Spinal cord (tissue), 10 donors: ENCODE data around the gene MYH1. TPM values are rescaled to one million over a fixed set of nuclear protein-coding genes. Genes with fewer than 3 reads are reported as not detected.
A peak's percentile ranks its signal among the peaks of the same experiment; 100 is the strongest.
"Not testable (repeated sequence)": the region's sequence is repeated elsewhere in the genome, so short reads cannot be mapped to it uniquely, and the experiment has no call there.

Experiments used
- DNase-seq, 6 donors: peaks; one replicate each; pipeline versions ENCODE4 v3.0.0 to v3.0.0-alpha.2; 2013 to 2015; ENCODE audit warnings: low spot score in 6 of 6, low read depth in 4 of 6
- H3K27ac ChIP-seq: one replicate; pipeline ENCODE4 v1.5.1; 2013; ENCODE audit warnings: low read depth, low read length, control low read depth
- H3K27me3 ChIP-seq: one replicate; pipeline ENCODE4 v1.6.1; 2013; ENCODE audit warnings: low read length; ENCODE audit not compliant: control insufficient read depth, insufficient read depth
- H3K36me3 ChIP-seq: one replicate; pipeline ENCODE4 v1.6.1; 2013; ENCODE audit warnings: low read length; ENCODE audit not compliant: control insufficient read depth, insufficient read depth
- H3K4me1 ChIP-seq: one replicate; pipeline ENCODE4 v1.6.1; 2013; ENCODE audit warnings: low read length; ENCODE audit not compliant: control insufficient read depth, insufficient read depth
- H3K4me3 ChIP-seq: one replicate; pipeline ENCODE4 v1.5.1; 2013; ENCODE audit warnings: low read depth, low read length, control low read depth
- H3K9me3 ChIP-seq: one replicate; pipeline ENCODE4 v1.6.1; 2013; ENCODE audit warnings: low read length; ENCODE audit not compliant: control insufficient read depth, insufficient read depth
- WGBS: methylation state at CpG from one replicate; pipeline ENCODE4 v1.1.5; 2013; ENCODE audit warnings: missing lambda C conversion rate; ENCODE audit not compliant: insufficient coverage; 5-methylcytosine and 5-hydroxymethylcytosine counted together
- polyA plus RNA-seq, 2 donors: library from polyadenylated mRNA; unstranded; fragments of 120-200 nt; gene quantifications; one replicate each; pipeline ENCODE4 v1.2.1, GENCODE V29; 2013; ENCODE audit not compliant: insufficient read length in 2 of 2
- total RNA-seq, 2 donors: library from RNA; depleted of rRNA in 1 of 2; stranded (reverse); fragments of 120-200 nt in 1 of 2; fragments of >200 nt in 1 of 2; gene quantifications; one replicate each; pipeline versions ENCODE4 v1.2.3 to v1.2.4, GENCODE V29; 2013 to 2014
- donor health status: healthy.

MYH1 gene
- total and polyA plus RNA-seq, 4 donors: not detected

DNA sequence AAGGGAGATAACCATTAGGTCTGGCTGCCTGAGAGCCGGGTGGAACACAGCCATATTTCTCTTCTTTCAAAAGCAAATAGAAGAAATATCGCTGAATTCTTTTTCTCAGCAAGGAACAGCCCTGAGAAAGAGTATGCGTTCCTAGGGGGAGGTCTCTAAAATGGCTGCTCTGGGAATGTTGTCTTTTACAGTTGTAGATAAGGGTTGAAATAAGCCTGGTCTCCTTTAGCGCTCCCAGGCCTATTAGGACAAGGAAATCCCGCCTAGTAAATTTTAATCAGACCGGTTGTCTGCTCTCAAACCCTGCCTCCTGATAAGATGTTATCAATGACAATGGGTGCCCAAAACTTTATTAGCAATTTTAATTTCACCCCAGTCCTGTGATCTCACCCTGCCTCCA is 22.8 kb upstream of the MYH1 start:
- H3K4me3 ChIP-seq, H3K4me1 ChIP-seq: not testable (repeated sequence)

DNA sequence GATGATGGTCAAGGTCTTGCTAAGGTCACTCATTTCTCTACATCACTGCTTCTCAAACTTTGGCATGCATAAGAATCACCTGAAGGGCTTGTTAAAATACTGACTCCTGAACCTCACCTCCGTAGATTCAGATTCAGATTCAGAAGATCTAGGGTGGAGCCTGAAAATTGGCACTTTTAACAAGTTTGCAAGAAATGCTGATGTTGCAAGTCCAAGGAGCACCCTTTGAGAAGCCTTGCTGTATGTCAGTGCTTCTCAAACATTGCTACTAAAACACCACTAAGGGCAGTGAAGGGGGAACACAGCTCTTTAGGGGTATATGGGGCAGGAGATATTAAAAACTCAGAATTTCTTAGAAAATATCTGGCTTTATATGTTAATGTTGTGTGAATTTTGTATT is 13.7 kb upstream of the MYH1 start:
- Histone ChIP-seq H3K36me3 (no peaks in the 10 kb centered on the region), H3K27me3 (no peaks in the 10 kb centered on the region), H3K27ac (no peak overlapping the region), H3K4me3 (no peak overlapping the region), H3K4me1 (no peaks in the 10 kb centered on the region), H3K9me3 (no peaks in the 10 kb centered on the region)
- no peak for DNase-seq
- WGBS: 100% methylated on average over 1 of the region's 1 CpG

More for the DNA sequence above, 22.8 kb upstream of the MYH1 start:
- not testable (repeated sequence) for DNase-seq, H3K9me3 ChIP-seq, H3K36me3 ChIP-seq, H3K27me3 ChIP-seq, H3K27ac ChIP-seq
- WGBS: 89% methylated on average over 1 of the region's 6 CpGs

DNA sequence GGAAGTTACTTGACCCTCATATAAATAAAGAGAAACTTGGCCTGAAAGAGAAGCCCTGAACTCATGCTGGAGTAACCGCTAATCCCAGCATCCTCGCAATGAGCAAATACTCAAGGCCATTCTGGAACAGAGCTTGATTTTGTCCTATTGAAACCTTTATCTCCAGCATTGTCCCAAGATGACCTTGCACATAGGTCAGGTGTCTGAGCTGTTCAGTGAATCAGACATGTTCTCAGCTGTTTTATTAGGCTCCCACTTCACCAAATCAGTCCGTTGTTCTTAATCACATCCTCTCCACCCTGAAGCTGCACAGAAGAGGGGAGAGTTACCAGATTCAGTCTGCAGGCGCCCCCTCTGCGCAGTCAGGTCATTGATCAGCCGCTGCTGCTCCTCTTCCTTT is 9.1 kb upstream of the MYH1 start:
- no peaks in the 10 kb centered on the region for H3K36me3 ChIP-seq
- 93% methylated on average over 5 of the region's 6 CpGs for WGBS
- no peaks in the 10 kb centered on the region for H3K27me3 ChIP-seq
- H3K4me3 ChIP-seq: no peak overlapping the region
- H3K4me1 ChIP-seq: no peaks in the 10 kb centered on the region
- no peak overlapping the region for H3K27ac ChIP-seq
- DNase-seq: no peak
- no peaks in the 10 kb centered on the region for H3K9me3 ChIP-seq

DNA sequence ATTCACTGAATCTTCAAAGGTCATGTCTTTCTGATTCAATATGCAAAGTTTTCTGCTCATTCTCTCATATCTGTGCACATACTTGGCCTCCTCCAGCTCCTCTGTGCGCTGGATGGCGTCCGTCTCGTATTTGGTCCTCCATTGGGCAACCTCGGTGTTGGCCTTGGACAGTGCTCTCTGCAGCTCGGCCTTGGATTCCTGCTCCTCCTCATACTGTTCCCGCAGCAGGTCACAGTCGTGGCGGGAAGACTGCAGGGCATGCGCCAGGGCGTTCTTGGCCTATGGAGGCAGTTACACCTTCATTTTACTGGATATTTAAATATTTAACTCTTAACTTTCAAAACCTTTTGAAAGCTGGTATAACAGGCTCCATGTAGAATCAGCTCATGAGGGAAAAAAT is 8.2 kb upstream of the MYH1 start:
- Histone ChIP-seq H3K36me3 (no peaks in the 10 kb centered on the region), H3K4me3 (no peak overlapping the region), H3K27ac (no peak overlapping the region), H3K9me3 (no peaks in the 10 kb centered on the region), H3K4me1 (no peaks in the 10 kb centered on the region), H3K27me3 (no peaks in the 10 kb centered on the region)
- no peak for DNase-seq
- 96% methylated on average over 8 of the region's 11 CpGs for WGBS

DNA sequence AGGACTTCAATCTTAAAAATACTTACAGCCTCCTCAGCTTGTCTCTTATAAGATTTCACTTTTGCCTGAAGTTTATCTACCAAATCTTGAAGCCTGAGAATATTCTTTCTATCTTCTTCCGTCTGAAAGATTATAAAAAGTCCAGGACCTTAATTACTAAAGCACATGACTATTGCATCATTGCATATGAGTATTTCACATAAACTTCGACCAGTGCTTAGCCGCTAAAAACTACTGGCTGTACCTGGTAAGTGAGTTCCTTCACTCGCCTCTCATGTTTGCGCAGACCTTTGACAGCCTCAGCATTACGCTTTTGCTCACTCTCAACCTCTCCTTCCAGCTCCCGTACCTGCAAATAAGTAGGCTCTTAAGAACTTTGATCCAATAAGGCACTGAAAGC is 4.7 kb upstream of the MYH1 start:
- Histone ChIP-seq H3K27me3 (no peaks in the 10 kb centered on the region), H3K27ac (no peak overlapping the region), H3K9me3 (no peaks in the 10 kb centered on the region), H3K4me3 (no peak overlapping the region), H3K36me3 (no peaks in the 10 kb centered on the region), H3K4me1 (no peaks in the 10 kb centered on the region)
- WGBS: 94% methylated on average over 5 of the region's 7 CpGs
- no peak for DNase-seq

DNA sequence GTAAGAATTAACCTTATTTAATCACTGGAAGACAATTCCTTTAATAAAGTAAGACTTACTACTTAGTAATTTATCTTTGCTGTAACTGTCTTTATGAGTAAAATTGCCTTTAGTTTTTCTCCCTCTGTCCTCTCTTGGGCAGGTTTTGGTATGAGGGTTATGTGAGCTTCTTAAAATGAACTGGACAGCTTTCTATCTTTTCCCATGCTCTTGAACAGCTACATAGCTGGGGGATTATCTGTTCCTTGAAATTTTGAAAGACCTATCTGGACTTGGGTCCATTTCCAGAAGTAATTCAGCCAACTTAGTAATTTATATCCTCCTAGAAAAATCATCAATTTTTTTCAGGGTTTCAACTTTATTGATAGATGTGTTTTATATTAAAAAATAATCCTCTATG is 3.6 kb upstream of the MYH1 start:
- H3K27me3 ChIP-seq: no peaks in the 10 kb centered on the region

DNA sequence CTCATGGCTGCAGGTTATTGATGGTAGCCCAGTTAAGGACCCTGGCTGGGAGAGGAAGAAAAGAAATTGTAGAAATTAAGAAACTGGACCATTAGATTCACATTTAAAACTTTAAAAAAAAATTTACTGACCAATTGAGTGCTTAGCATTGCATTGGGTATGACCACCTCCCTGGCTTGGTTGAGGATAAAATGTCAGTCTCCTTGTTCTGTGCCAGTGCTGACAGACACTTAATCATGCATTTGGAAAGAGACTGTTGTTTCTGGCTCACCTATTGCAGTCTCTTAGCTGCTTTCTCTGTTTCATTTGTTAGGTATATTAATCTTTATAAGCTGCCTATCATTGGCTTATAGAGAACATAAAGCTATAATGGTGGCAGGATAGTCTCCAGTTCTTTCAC is 1.7 kb downstream of the MYH1 start:
- Histone ChIP-seq H3K36me3 (no peaks in the 10 kb centered on the region), H3K4me1 (no peaks in the 10 kb centered on the region), H3K27ac (no peak overlapping the region), H3K4me3 (no peak overlapping the region), H3K9me3 (no peaks in the 10 kb centered on the region), H3K27me3 (no peaks in the 10 kb centered on the region)
- no peak for DNase-seq

More for the DNA sequence above, 3.6 kb upstream of the MYH1 start:
- no peaks in the 10 kb centered on the region for H3K36me3 ChIP-seq
- H3K9me3 ChIP-seq: no peaks in the 10 kb centered on the region
- H3K4me3 ChIP-seq: no peak overlapping the region
- no peak for DNase-seq
- H3K27ac ChIP-seq: no peak overlapping the region
- no peaks in the 10 kb centered on the region for H3K4me1 ChIP-seq

DNA sequence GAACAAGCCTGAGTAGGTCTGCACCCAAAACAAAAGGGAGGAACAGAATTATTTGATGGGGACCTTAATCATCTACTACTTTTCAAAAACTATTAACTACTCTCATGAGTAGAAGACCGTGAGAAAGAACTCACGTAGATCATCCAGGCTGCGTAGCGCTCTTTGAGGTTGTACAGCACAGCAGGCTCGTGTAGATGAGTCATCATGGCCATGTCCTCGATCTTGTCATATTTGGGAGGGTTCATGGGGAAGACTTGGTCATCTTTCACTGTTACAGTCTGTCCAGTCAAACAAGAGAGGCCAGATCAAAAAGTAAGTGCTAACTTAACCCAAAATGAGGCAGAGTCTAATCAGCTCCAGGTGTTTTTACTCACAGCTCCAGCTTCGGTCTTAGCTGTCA is 2.3 kb downstream of the MYH1 start:
- Histone ChIP-seq H3K27me3 (no peaks in the 10 kb centered on the region), H3K4me3 (no peak overlapping the region), H3K36me3 (no peaks in the 10 kb centered on the region), H3K4me1 (no peaks in the 10 kb centered on the region), H3K9me3 (no peaks in the 10 kb centered on the region), H3K27ac (no peak overlapping the region)
- WGBS: 97% methylated on average over 7 of the region's 7 CpGs
- DNase-seq: no peak

DNA sequence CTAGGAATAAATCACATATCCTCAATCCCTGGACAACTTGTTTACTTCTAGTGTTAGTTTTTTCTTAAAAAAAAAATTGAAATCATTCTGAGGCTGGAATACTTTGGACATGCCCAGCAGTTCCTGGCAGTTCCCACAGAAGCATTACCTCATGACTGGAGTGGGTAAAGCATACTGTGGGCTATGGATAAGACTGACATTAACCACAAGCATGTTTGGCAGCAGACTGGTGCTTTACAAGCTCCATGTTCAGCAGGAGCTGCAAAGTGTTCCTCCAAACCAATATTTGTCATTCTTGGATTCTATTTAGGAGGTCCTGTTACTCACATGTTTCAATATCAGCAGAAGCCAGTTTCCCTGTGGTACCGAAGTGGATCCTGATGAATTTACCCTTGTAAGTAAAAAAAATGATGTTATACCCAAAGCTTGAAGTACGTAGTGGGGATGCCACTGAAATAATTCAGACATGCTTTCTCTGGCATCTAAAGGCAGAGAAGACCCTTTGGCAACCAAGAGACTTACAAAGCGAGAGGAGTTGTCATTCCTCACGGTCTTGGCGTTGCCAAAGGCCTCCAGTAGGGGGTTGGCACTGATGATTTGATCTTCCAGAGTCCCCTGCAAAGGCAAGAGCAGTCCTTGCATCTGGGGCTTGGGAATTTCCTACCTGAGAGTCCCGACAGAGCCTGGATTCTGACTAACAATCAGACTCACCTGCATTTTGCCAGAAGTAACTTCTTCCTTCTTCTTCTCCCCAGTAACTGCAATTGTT is 4.9 kb downstream of the MYH1 start:
- 64% methylated on average over 1 of the region's 6 CpGs for WGBS
- DNase-seq: peak in 1 of 6 donors; percentile 2
- Histone ChIP-seq H3K27me3 (no peaks in the 10 kb centered on the region), H3K4me3 (no peak overlapping the region), H3K36me3 (no peaks in the 10 kb centered on the region), H3K9me3 (no peaks in the 10 kb centered on the region), H3K27ac (no peak overlapping the region), H3K4me1 (no peaks in the 10 kb centered on the region)

DNA sequence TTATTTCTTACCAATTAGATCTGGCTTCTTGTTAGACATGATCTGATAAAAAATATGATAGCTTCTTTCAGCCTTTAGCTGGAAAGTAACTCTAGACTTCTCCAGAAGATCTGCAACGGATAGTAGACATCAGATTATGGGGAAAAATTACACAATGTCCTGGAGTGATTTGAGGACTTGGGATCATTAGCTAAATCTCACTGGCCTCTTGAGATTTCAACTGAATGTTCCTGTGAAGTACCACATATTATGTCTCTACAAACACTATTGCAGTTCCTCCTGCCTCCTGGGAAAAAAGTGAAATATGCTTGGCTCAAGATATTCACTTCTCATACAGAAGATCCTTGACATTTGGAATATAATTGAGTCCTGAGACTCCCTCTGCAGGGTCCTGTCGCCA is 5.5 kb downstream of the MYH1 start:
- DNase-seq: no peak
- no peak overlapping the region for H3K27ac ChIP-seq
- no CpG with 5 or more reads among the region's 2 CpGs for WGBS
- H3K27me3 ChIP-seq: no peaks in the 10 kb centered on the region
- no peak overlapping the region for H3K4me3 ChIP-seq
- no peaks in the 10 kb centered on the region for H3K9me3 ChIP-seq
- H3K36me3 ChIP-seq: no peaks in the 10 kb centered on the region
- no peaks in the 10 kb centered on the region for H3K4me1 ChIP-seq
